Measurements from ENCODE around the gene NAPEPLD. TPM values are rescaled to one million over a fixed set of nuclear protein-coding genes. Genes with fewer than 3 reads are reported as not detected.
A peak's percentile ranks its signal among the peaks of the same experiment; 100 is the strongest.

NAPEPLD gene
- total RNA-seq, 1 experiment from 2014 or later = 19.2 TPM

DNA sequence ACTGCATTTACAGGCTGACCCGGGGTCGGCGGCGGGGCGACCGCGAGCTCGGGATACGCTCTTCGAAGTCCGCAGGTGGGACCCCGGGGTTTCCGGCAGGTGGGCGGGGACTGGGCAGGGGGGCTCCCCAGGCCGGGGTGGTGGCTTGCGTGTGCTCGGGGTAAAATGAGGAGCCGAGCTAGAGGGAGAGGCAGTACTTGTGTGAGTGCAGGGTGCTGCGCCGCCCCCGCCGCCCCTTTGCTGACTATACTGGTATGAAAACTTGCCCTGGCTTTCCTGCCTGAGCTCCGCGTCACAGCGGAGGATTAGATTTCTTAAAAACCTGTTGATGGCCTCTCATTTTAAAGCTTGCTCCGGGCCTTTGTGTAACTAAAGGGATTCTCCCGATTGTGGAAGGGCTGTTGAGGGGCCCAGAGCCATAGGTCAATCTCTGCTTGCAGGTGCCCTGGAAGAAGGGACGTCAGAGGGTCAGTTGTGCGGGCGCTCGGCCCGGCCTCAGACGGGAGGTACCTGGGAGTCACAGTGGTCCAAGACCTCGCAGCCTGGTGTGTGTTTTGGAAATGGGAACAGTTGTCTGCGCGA, 73.5 kb downstream of the NAPEPLD start:
- H3K4me1 ChIP-seq (ENCODE audit: control insufficient read depth, insufficient read depth, low read length) = peaks cover 3% of the 10 kb centered on the region; the same call in 1 of the 2 replicates
- H3K4me3 ChIP-seq (ENCODE audit: low read depth in 2 of 2, low read length in 2 of 2) = peak overlapping the region; percentile 90 to 91
- BruUV-seq (replicated peaks) = no TSS peak
- intact Hi-C loops (cut with micrococcal nuclease; ENCODE audit: unreplicated experiment) = no loop called here
- ATAC-seq = peak; percentile 50
- DNase-seq (ENCODE audit: low read depth, low spot score) = no peak
- no peak for TF ChIP-seq TCF7L2 (IDR thresholded peaks at IDR 0.05; ENCODE audit: low read depth, low read length)
- TF ChIP-seq, protein P1, sequence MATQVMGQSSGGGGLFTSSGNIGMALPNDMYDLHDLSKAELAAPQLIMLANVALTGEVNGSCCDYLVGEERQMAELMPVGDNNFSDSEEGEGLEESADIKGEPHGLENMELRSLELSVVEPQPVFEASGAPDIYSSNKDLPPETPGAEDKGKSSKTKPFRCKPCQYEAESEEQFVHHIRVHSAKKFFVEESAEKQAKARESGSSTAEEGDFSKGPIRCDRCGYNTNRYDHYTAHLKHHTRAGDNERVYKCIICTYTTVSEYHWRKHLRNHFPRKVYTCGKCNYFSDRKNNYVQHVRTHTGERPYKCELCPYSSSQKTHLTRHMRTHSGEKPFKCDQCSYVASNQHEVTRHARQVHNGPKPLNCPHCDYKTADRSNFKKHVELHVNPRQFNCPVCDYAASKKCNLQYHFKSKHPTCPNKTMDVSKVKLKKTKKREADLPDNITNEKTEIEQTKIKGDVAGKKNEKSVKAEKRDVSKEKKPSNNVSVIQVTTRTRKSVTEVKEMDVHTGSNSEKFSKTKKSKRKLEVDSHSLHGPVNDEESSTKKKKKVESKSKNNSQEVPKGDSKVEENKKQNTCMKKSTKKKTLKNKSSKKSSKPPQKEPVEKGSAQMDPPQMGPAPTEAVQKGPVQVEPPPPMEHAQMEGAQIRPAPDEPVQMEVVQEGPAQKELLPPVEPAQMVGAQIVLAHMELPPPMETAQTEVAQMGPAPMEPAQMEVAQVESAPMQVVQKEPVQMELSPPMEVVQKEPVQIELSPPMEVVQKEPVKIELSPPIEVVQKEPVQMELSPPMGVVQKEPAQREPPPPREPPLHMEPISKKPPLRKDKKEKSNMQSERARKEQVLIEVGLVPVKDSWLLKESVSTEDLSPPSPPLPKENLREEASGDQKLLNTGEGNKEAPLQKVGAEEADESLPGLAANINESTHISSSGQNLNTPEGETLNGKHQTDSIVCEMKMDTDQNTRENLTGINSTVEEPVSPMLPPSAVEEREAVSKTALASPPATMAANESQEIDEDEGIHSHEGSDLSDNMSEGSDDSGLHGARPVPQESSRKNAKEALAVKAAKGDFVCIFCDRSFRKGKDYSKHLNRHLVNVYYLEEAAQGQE (IDR thresholded peaks at IDR 0.05; ENCODE audit: insufficient read depth in 1 of 2, low read depth in 2 of 2, low read length in 1 of 2) = no peak
- TF ChIP-seq POLR2AphosphoS5 (IDR thresholded peaks at IDR 0.05; ENCODE audit: low read depth, low read length) = no peak
- TF ChIP-seq SIN3A (IDR thresholded peaks at IDR 0.05; ENCODE audit: borderline replicate concordance, insufficient read depth, low read depth, low read length) = no peak
- TF ChIP-seq, protein P2, sequence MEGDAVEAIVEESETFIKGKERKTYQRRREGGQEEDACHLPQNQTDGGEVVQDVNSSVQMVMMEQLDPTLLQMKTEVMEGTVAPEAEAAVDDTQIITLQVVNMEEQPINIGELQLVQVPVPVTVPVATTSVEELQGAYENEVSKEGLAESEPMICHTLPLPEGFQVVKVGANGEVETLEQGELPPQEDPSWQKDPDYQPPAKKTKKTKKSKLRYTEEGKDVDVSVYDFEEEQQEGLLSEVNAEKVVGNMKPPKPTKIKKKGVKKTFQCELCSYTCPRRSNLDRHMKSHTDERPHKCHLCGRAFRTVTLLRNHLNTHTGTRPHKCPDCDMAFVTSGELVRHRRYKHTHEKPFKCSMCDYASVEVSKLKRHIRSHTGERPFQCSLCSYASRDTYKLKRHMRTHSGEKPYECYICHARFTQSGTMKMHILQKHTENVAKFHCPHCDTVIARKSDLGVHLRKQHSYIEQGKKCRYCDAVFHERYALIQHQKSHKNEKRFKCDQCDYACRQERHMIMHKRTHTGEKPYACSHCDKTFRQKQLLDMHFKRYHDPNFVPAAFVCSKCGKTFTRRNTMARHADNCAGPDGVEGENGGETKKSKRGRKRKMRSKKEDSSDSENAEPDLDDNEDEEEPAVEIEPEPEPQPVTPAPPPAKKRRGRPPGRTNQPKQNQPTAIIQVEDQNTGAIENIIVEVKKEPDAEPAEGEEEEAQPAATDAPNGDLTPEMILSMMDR (IDR thresholded peaks at IDR 0.05) = no peak
- POLR2A ChIA-PET = interaction anchor here (0.8 kb wide), 1 partner anchor 131 kb away, joined by 5 read pairs; no protein-coding TSS in a partner anchor
- no peaks in the 10 kb centered on the region for H3K27me3 ChIP-seq (ENCODE audit: control insufficient read depth, insufficient read depth, low read length)
- CTCF ChIA-PET = interaction anchor here (0.6 to 1.0 kb wide), 3 partner anchors 14 to 111 kb away, joined by 3 to 11 read pairs (median 3); no protein-coding TSS in a partner anchor
- in situ Hi-C loops (cut with HindIII; ENCODE audit: low pct_unique_long_range_greater_than_20kb, low sequenced_read_pairs) = no loop called here
- no peaks in the 10 kb centered on the region for H3K9me3 ChIP-seq (ENCODE audit: control insufficient read depth, insufficient read depth, low read depth, low read length)
- peak overlapping the region; percentile 91 for H3K27ac ChIP-seq (ENCODE audit: low read length)
- no peaks in the 10 kb centered on the region; the same call in 1 of the 2 replicates for H3K36me3 ChIP-seq (ENCODE audit: control insufficient read depth, insufficient read depth, low read length)

DNA sequence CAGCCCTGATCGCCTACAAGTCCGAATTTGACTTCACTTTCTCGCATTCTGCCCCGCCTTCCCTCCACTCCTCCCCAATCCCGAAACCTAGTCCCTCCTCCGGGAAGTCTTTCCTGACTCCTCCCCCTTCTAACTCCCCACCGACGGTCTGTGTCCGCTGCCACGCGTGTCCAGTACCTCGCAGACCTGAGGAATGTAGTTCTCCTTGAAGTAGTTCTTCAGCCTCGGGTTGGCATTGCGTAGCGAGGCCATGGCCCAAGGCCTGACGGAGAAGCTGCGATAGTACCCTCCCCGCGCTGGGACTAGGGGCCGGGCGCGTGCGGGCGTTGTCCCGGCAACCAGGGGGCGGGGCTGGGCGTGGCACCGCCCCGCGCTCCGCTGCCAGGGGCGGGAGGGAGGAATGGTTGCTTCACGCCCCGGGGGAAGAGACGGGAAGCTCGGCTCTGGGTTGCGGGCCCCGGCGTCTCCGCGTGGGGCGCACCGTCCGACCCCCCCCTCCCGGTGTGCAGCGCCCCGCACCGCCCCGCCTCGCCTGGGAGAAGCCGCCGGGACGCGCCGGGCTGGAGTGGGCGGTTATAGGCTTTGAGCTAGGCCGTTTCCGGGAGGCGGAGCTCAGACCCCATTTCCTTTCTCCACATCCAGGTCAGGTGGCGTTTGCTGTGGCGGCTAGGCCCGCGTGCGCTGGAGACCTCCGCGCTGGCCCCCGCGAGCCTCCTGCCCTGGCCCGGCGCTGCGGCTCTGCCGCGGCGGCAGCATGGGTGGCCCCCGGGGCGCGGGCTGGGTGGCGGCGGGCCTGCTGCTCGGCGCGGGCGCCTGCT, 74.2 kb downstream of the NAPEPLD start, which contains the start of the genes ARMC10 and FBXL13:
Gene ARMC10, plus strand, starts transcription at position 622 of the 818 bp plus-strand sequence. Its CDS starts 133 bp downstream, at position 755.
Gene FBXL13, minus strand, starts transcription at position 278 of the 818 bp plus-strand sequence.
- in situ Hi-C loops (cut with HindIII; ENCODE audit: low pct_unique_long_range_greater_than_20kb, low sequenced_read_pairs) = no loop called here
- intact Hi-C loops (cut with micrococcal nuclease; ENCODE audit: unreplicated experiment) = no loop called here
- POLR2A ChIA-PET = interaction anchor here (0.6 kb wide), 1 partner anchor 314 kb away, joined by 3 read pairs; no protein-coding TSS in a partner anchor
- Histone ChIP-seq H3K9me3 (ENCODE audit: control insufficient read depth, insufficient read depth, low read depth, low read length) (no peaks in the 10 kb centered on the region), H3K27ac (ENCODE audit: low read length) (peak within 1 kb of the TSS; percentile 91), H3K27me3 (ENCODE audit: control insufficient read depth, insufficient read depth, low read length) (no peaks in the 10 kb centered on the region), H3K4me1 (ENCODE audit: control insufficient read depth, insufficient read depth, low read length) (peaks cover 3% of the 10 kb centered on the region; the same call in 1 of the 2 replicates), H3K36me3 (ENCODE audit: control insufficient read depth, insufficient read depth, low read length) (no peaks in the 10 kb centered on the region; the same call in 1 of the 2 replicates), H3K4me3 (ENCODE audit: low read depth in 2 of 2, low read length in 2 of 2) (peak within 1 kb of the TSS; percentile 90 to 91)
- TF ChIP-seq SIN3A (IDR thresholded peaks at IDR 0.05; ENCODE audit: borderline replicate concordance, insufficient read depth, low read depth, low read length) (peak; percentile 87), POLR2AphosphoS5 (IDR thresholded peaks at IDR 0.05; ENCODE audit: low read depth, low read length) (peak; percentile 59; the same call in 1 of the 2 replicates)
- TF ChIP-seq, protein P1 (IDR thresholded peaks at IDR 0.05; ENCODE audit: insufficient read depth in 1 of 2, low read depth in 2 of 2, low read length in 1 of 2) = no peak
- ATAC-seq (peak; percentile 94), DNase-seq (ENCODE audit: low read depth, low spot score) (peak; percentile 85)
- CTCF ChIA-PET = interaction anchor here (0.6 to 1.0 kb wide), 3 partner anchors 13 to 111 kb away, joined by 3 to 11 read pairs (median 3); no protein-coding TSS in a partner anchor
- no TSS peak for BruUV-seq (replicated peaks)
